Natural killer cell treated with Interleukin-12 subunit alpha and Interleukin-12 subunit beta and Interleukin-15 and Interleukin-18, amount 100 ng/mL, for 72 hours (primary cell): ENCODE results near the gene ZBTB49. TPM values are rescaled to one million over a fixed set of nuclear protein-coding genes. Genes with fewer than 3 reads are reported as not detected.
A peak's percentile ranks its signal among the peaks of the same experiment; 100 is the strongest.

ENCODE experiments used
- ATAC-seq, 2 donors: fragments of 150-1000 bp; cut with Tn5 transposase in 1 of 2; sonication (Bioruptor Pico), chemical (Tn5 transposase) in 1 of 2; 2 replicates each; pipeline ENCODE4 v1.10.0; 2021
- DNase-seq: peaks from one replicate; pipeline ENCODE4 v3.0.0; 2022; ENCODE audit warnings: low spot score
- H3K27ac Mint-ChIP-seq, 2 donors: 1 replicate in 1 of 2; 2 replicates in 1 of 2; pipeline ENCODE4 v1.8.0; 2022; ENCODE audit warnings: mixed read lengths in 2 of 2, mild to moderate bottlenecking in 1 of 2, moderate library complexity in 1 of 2
- H3K27me3 Mint-ChIP-seq, 2 donors: 1 replicate in 1 of 2; 2 replicates in 1 of 2; pipeline ENCODE4 v1.8.0; 2022; ENCODE audit warnings: mixed read lengths in 2 of 2
- H3K36me3 Mint-ChIP-seq: one replicate; pipeline ENCODE4 v1.8.0; 2022; ENCODE audit warnings: mixed read lengths
- H3K4me1 Mint-ChIP-seq, 2 donors: 1 replicate in 1 of 2; 2 replicates in 1 of 2; pipeline ENCODE4 v1.8.0; 2022; ENCODE audit warnings: low read depth in 2 of 2, mixed read lengths in 2 of 2, mild to moderate bottlenecking in 1 of 2
- H3K4me3 Mint-ChIP-seq: one replicate; pipeline ENCODE4 v1.8.0; 2022; ENCODE audit warnings: mixed read lengths
- H3K9me3 Mint-ChIP-seq: 2 replicates; pipeline ENCODE4 v1.8.0; 2022; ENCODE audit warnings: mixed read lengths
- total RNA-seq, 2 donors: library from RNA; stranded (reverse); gene quantifications; one replicate each; pipeline ENCODE4 v1.2.3, GENCODE V29; 2022

ZBTB49 gene
- total RNA-seq, 2 donors from 2014 or later, result 8.4 to 8.7 TPM

DNA sequence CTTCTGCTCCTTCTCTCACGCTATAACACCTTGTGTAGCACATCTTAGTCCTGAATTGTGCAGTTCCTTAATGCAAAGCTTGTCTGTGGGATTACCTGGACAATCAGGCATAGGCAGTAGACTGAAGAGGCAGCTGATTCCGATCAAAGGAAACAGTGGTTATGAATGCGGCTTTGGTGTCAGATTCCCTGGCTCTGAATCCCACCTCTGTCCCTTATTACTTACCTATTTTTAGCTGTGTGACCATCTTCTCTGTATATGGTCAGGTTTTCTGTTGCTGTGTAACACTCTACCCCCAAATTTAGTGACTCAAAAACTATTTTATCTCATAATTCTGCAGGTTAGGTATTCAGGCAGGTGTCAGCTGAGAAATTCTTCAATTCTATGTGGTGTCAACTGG is 3.2 kb downstream of the ZBTB49 start:
- Mint-ChIP-seq H3K4me3 (peak overlapping the region; percentile 49), H3K27ac (no peak overlapping the region), H3K9me3 (no peaks in the 10 kb centered on the region), H3K4me1 (peaks cover 44 to 53% of the 10 kb centered on the region in 2 donors), H3K36me3 (peaks cover 9% of the 10 kb centered on the region), H3K27me3 (no peaks in the 10 kb centered on the region)
- no peak for DNase-seq
- ATAC-seq, result no peak

DNA sequence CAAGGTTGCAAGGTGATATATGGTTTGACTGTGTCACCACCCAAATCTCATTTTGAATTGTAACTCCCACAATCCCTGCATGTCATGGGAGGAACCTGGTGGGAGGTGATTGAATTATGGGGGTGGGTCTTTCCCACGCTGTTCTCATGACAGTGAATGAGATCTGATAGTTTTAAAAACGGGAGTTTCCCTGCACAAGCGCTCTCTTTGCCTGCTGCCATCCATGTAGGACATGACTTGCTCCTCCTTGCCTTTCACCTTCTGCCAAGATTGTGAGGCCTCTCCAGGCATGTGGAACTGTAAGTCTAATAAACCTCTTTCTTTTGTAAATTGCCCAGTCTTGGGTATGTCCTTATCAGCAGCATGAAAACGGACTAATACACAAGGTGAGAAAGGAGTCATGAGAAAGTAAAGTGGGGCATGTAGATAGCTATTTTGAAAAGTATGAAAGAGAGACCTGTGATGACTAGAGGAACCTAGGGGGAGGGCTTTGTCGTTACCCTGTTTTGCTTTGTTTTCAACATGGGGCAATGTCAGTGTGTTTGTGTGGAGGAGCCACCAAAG is 6.3 kb downstream of the ZBTB49 start:
- Mint-ChIP-seq H3K4me1 (peaks cover 30 to 34% of the 10 kb centered on the region in 2 donors), H3K36me3 (peaks cover 9% of the 10 kb centered on the region), H3K27me3 (no peaks in the 10 kb centered on the region), H3K9me3 (no peaks in the 10 kb centered on the region), H3K27ac (no peak overlapping the region), H3K4me3 (no peak overlapping the region)
- ATAC-seq (no peak), DNase-seq (no peak)

- Mint-ChIP-seq H3K27me3 (no peaks in the 10 kb centered on the region), H3K4me3 (no peak overlapping the region), H3K4me1 (peaks cover 22 to 25% of the 10 kb centered on the region in 2 donors), H3K36me3 (peaks cover 15% of the 10 kb centered on the region), H3K9me3 (no peaks in the 10 kb centered on the region), H3K27ac (no peak overlapping the region)
- DNase-seq (no peak), ATAC-seq (no peak)
These were observed 9.0 kb downstream of the ZBTB49 start for GRCh38 chr4:4299006-4299405.

DNA sequence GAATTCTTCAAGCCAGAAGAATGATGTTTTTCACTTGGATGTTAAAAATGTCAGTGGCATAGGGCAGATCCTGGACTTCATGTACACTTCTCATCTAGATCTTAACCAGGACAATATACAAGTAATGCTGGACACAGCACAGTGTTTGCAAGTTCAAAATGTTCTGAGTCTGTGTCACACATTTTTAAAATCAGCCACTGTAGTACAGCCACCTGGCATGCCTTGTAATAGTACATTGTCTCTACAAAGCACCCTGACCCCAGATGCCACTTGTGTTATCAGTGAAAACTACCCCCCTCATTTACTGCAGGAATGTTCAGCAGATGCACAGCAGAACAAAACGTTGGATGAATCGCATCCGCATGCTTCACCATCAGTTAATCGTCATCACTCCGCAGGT is 11.9 kb downstream of the ZBTB49 start:
- Mint-ChIP-seq H3K4me3 (no peak overlapping the region), H3K36me3 (peaks cover 14% of the 10 kb centered on the region), H3K9me3 (no peaks in the 10 kb centered on the region), H3K27ac (peak overlapping the region in 1 of 2 donors; percentile 35), H3K27me3 (no peaks in the 10 kb centered on the region), H3K4me1 (peaks cover 10 to 14% of the 10 kb centered on the region in 2 donors)
- ATAC-seq (no peak), DNase-seq (no peak)

DNA sequence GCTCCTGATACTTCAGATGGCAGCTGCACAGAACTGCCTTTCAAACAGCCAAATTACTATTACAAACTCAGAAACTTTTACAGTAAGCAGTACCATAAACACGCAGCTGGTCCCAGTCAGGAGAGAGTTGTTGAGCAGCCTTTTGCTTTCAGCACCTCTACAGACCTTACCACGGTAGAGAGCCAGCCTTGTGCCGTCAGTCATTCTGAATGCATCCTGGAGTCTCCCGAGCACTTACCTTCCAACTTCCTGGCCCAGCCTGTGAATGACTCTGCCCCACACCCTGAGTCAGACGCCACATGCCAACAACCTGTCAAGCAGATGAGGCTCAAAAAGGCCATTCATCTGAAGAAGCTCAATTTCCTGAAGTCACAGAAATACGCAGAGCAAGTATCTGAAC is 12.4 kb downstream of the ZBTB49 start:
- Mint-ChIP-seq H3K27me3 (no peaks in the 10 kb centered on the region), H3K36me3 (peaks cover 14% of the 10 kb centered on the region), H3K27ac (peak overlapping the region in 1 of 2 donors; percentile 35), H3K9me3 (no peaks in the 10 kb centered on the region), H3K4me3 (no peak overlapping the region), H3K4me1 (peaks cover 10 to 14% of the 10 kb centered on the region in 2 donors)
- DNase-seq, result no peak
- ATAC-seq, result no peak

DNA sequence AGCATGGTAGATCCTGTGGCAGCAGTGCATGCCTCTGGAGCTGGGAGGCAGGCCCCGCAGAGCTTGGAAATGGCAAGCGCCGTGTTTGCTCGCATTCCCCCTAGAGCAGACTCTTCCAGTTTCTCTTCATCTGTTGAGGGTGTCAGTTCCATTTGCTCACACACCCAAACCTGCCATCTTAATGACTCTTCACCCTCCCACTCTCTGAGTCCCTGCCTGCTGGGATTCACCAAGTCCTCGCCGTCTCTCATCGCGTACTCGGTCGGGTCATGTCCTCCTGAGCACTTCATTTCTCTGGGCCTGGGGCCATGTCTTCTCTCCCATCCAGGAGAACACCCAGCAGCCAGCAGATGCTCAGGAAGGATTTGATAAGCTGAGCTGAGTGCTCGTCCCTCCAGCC is 16.9 kb downstream of the ZBTB49 start:
- no peak overlapping the region for H3K27ac Mint-ChIP-seq
- ATAC-seq (no peak), DNase-seq (no peak)
- no peaks in the 10 kb centered on the region for H3K9me3 Mint-ChIP-seq
- peaks cover 5 to 7% of the 10 kb centered on the region in 2 donors for H3K4me1 Mint-ChIP-seq
- peaks cover 14% of the 10 kb centered on the region for H3K36me3 Mint-ChIP-seq
- no peak overlapping the region for H3K4me3 Mint-ChIP-seq
- no peaks in the 10 kb centered on the region for H3K27me3 Mint-ChIP-seq

DNA sequence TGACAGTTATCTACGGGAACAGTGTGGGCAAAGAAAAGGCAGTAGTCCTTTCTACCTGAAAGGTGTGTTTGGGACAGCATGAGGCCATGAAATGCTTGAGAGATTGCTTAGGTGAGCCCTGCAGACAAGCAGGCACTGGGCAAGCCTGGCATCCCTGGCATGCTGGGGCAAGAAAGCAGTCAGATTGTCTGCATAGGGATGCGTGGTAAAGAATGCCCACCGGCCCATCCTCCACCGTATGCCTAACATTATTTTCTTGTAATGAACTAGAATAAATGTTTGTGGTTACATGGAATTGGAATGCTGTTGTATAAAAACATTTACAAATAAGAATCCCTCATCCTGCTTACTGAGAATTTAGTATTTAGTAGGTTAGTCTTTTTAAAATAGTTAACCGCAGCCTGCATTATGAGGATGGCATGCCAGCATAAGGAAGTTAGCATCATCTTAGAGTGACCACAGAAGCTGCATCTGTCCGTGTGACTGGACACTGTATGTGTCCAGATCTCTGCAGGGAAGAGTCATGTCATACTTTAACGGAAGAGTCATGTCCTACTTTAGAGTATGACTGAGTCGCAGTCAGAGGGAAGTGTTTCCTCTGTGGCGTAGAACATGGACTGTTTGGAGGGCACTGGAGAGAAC is 18.9 kb downstream of the ZBTB49 start:
- no peak overlapping the region for H3K27ac Mint-ChIP-seq
- no peak for ATAC-seq
- peaks cover 4 to 5% of the 10 kb centered on the region in 2 donors for H3K4me1 Mint-ChIP-seq
- peaks cover 4% of the 10 kb centered on the region for H3K36me3 Mint-ChIP-seq
- no peaks in the 10 kb centered on the region for H3K9me3 Mint-ChIP-seq
- H3K27me3 Mint-ChIP-seq, result no peaks in the 10 kb centered on the region
- DNase-seq, result no peak
- H3K4me3 Mint-ChIP-seq, result no peak overlapping the region

DNA sequence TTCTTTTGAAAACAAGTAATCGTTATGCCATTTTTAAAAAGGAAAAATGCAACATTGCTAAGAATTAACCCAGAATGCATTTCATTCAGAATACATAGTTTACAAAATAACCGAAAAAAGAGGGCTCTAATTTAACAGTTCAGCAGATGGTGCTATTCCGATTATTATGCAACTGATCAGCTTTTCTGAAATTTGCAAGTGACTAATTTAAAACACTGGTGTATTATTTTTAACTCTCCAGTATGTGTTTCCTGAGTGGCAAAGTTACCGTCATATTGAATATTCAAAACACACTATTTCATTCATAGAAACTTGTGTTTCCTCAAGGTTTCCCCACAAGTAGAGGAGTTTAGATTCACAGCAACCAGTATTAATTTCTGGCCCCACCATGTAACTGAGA is 21.1 kb downstream of the ZBTB49 start:
- no peak overlapping the region for H3K4me3 Mint-ChIP-seq
- H3K4me1 Mint-ChIP-seq, result peaks cover 0 to 2% of the 10 kb centered on the region in 2 donors
- DNase-seq (no peak), ATAC-seq (no peak)
- no peaks in the 10 kb centered on the region for H3K27me3 Mint-ChIP-seq
- no peaks in the 10 kb centered on the region for H3K9me3 Mint-ChIP-seq
- peaks cover 6% of the 10 kb centered on the region for H3K36me3 Mint-ChIP-seq
- H3K27ac Mint-ChIP-seq, result no peak overlapping the region

DNA sequence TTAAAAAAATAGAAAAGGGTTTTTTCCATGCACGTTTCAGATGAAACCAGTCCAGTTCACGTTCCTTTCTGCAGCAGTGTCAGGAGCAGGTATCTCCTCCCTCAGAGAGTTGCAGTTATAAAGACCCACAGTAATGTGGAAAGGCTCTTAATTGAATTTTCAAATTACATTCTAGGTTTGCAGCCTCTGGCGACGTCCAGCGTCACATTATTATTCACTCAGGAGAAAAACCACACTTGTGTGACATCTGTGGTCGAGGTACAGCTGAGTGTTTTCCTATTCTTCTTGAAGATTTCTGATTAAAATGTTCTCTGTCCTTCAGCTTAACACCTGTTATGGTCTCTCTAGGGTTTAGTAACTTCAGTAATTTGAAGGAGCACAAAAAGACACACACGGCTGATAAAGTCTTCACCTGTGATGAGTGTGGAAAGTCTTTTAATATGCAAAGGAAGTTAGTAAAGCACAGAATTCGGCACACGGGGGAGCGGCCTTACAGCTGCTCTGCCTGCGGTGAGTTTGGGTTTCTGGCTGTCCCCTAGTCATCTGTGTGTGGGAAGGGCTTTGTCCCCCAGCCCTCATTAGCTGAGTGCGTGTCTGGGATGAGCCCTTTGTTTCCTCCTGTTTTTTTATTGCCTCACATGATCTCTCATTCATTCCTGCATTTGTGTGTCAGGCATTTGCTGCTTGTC is 25.6 kb downstream of the ZBTB49 start:
- Mint-ChIP-seq H3K27me3 (no peaks in the 10 kb centered on the region), H3K36me3 (peaks cover 6% of the 10 kb centered on the region), H3K27ac (peak overlapping the region in 1 of 2 donors; percentile 3), H3K4me1 (peaks cover 0 to 2% of the 10 kb centered on the region in 2 donors), H3K9me3 (no peaks in the 10 kb centered on the region), H3K4me3 (no peak overlapping the region)
- no peak for DNase-seq
- ATAC-seq, result no peak

DNA sequence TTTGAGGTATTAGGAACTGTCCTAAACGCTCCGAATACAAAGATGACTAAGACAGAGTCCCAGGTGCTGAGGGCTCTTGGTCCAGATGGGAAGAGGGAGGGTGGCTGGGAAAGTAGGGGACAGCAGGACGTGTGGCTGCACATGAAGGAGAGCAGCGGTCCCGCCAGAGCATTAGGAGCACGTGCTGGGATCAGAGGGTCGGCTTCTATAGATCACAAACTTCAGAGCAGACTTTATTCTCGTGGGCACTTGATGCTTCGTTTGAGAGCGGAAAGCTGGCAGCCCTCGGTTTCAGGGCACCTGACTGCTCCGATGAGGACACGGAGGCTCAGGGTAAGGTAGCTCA is 26.1 kb downstream of the ZBTB49 start:
- no peak overlapping the region for H3K4me3 Mint-ChIP-seq
- no peak for ATAC-seq
- H3K36me3 Mint-ChIP-seq, result peaks cover 6% of the 10 kb centered on the region
- H3K9me3 Mint-ChIP-seq, result no peaks in the 10 kb centered on the region
- H3K27ac Mint-ChIP-seq, result peak overlapping the region in 1 of 2 donors; percentile 3
- peaks cover 0 to 2% of the 10 kb centered on the region in 2 donors for H3K4me1 Mint-ChIP-seq
- no peak for DNase-seq
- no peaks in the 10 kb centered on the region for H3K27me3 Mint-ChIP-seq

DNA sequence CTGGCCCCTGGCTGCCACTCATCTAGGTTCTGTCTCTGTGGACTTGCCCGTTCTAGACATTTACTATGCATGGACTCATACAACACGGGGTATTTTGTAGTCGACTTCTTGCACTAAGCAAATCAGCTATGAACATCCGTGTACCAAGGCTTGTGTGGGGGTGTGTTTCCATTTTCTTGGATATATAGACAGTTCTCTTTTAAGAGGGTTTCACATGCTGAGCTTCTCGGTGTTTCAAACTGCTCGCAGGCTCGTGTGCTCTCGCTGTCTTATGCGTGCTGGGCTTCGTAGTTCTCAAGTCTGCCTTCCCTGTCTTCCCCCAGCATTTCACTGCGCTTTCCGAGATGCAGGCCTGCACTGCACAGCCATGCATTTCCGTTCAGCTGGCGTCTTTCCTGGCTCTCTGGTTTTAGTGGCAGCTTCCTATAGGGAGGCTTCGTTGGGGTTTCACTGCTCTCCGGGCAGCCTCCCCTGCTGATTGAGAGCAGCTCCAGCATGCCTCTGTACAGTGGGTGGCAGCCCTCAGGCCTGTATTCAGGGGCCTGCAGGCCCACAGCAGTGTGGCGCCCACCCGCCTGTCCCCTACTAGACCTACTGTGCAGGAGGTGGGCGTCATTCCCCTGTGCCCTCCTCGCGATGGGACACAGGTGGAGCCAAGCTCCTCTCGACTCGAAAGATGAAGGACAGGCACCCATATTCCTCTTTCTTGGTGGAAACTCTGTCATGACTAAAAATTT is 27.6 kb downstream of the ZBTB49 start:
- Mint-ChIP-seq H3K4me3 (no peak overlapping the region), H3K27me3 (no peaks in the 10 kb centered on the region), H3K4me1 (peaks cover 0 to 2% of the 10 kb centered on the region in 2 donors), H3K27ac (no peak overlapping the region), H3K36me3 (peaks cover 6% of the 10 kb centered on the region), H3K9me3 (no peaks in the 10 kb centered on the region)
- DNase-seq, result no peak
- no peak for ATAC-seq

DNA sequence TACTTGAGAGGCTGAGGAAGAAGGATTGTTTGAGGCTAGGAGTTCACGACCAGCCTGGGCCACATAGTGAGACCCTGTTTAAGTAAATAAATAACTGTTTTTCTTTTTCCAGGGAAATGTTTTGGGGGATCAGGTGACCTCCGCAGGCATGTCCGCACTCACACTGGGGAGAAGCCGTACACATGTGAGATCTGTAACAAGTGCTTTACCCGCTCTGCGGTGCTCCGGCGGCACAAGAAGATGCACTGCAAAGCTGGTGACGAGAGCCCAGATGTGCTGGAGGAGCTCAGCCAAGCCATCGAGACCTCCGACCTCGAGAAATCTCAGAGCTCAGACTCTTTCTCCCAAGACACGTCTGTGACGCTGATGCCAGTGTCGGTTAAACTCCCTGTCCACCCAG is 30.5 kb downstream of the ZBTB49 start:
- Mint-ChIP-seq H3K27me3 (no peaks in the 10 kb centered on the region), H3K9me3 (no peaks in the 10 kb centered on the region), H3K27ac (no peak overlapping the region), H3K4me3 (no peak overlapping the region), H3K36me3 (peaks cover 6% of the 10 kb centered on the region), H3K4me1 (peaks cover 0 to 6% of the 10 kb centered on the region in 2 donors)
- ATAC-seq (no peak), DNase-seq (peak; percentile 31)

GRCh38 chr4:4320951-4321714 is 31.1 kb downstream of the ZBTB49 start:
- Mint-ChIP-seq H3K4me1 (peaks cover 0 to 3% of the 10 kb centered on the region in 2 donors), H3K36me3 (no peaks in the 10 kb centered on the region), H3K9me3 (no peaks in the 10 kb centered on the region), H3K27ac (no peak overlapping the region), H3K27me3 (no peaks in the 10 kb centered on the region), H3K4me3 (no peak overlapping the region)
- DNase-seq (no peak), ATAC-seq (no peak)
